HG03342 (cell line): ENCODE data around the gene ZNF224.
A peak's percentile ranks its signal among the peaks of the same experiment; 100 is the strongest.
"Not testable (repeated sequence)": the region's sequence is repeated elsewhere in the genome, so short reads cannot be mapped to it uniquely, and the experiment has no call there.

Source experiments
- ATAC-seq: cut with Tn5 transposase; IDR thresholded peaks from one replicate; pipeline ENCODE4 v1.9.1; 2021; ENCODE audit warnings: mild to moderate bottlenecking, moderate library complexity; ENCODE audit not compliant: unreplicated experiment

ZNF224 gene

DNA sequence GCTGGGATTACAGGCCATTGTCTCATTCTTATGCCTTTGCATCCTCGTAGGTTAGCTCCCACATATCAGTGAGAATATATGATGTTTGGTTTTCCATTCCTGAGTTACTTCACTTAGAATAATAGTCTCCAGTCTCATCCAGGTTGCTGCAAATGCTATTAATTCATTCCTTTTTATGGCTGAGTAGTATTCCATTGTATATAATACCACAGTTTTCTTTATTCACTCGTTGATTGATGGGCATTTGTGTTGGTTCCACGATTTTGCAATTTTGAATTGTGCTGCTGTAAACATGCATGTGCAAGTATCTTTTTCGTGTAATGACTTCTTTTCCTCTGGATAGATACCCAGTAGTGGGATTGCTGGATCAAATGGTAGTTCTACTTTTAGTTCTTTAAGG lies 27.0 kb downstream of the ZNF224 start:
- not testable (repeated sequence) for ATAC-seq

GRCh38 chr19:44131955-44132354 lies 37.8 kb downstream of the ZNF224 start:
- ATAC-seq: no peak

DNA sequence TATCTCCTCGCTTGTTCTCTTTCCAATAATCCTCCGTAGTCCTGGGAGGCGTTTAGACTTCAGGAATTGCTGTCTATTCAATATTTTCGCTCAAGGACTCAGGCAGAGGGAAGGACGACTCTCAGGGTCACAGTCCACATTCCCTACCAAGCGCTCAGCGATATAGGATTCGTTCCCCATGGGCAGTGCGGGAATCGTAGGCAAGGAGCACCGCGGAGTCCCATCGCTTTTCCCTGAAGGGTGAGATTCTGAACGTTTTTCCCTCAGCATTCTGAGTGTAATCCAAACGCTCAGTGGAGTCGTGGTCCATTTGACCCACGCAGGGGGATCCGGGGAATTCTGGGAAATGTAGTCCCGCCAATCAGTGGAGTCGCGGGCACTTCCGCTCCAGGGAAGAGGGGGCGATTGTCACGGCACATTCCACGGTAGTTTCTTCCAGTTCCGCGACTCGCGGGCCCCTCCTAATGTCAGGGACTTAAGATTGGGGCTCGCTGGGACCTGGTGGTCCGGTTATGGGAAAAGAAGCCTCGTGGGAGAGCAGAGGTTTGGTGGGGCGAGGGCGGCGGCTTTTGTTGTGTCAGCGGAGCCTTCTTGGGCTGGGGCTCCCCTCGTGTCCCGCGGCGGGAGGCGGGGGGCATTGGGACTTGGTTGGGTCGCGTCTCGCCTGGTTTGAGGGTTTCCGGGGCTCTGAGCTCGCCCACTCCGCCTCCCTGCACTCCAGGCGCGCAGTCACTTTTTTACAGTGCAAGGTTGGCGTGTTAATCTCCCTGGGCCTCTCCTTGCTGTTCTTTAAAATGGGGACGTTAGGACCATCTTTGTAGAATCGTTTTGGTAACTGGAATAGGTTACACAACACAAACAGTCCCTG lies 47.3 kb downstream of the ZNF224 start, which contains the start of gene ZNF234:
ZNF234 (plus strand) TSS at position 364 of the 868 bp plus-strand sequence. CDS start 3,079 bp downstream, outside the sequence.
- ATAC-seq: peak; percentile 74

DNA sequence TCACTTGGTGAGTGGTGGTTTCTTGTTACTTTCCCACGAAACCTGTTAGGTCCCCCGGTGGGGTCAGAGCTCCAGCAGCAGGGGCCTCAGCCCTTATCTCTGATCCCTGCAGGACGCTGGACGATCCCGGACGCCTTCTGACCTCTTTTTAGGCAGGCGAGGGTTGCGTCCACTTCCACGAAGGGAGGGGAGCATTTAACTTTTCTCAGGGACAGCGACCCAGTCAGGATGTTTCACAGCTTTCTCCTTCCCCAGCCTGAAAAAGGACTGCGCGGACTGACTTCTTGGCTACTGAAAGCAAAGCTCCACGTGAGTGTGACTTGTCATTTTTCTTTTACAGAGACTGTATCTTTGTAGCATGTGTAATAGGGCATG lies 47.9 kb downstream of the ZNF224 start:
- ATAC-seq: no peak

- no peak for ATAC-seq
Measured at GRCh38 chr19:44149776-44150175, 55.6 kb downstream of the ZNF224 start.

DNA sequence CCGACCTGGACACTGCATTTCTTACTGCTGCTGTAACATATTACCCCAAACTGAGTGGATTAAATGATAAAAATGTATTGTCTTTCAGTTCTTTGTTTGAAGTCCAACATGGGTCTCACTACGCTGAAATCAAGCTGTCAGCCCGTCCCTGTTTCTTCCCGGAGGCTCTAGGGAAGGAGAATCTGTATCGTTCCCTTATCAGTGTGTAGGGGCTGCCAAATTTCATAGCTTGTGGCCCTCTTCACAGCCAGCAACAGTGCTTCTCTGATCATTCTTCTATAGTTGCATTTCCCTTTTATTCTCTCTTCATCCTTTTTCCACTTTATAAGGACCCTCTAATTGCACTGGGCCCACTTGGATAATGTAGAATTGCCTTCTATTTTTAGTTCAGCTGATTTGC lies 57.3 kb downstream of the ZNF224 start:
- no peak for ATAC-seq

DNA sequence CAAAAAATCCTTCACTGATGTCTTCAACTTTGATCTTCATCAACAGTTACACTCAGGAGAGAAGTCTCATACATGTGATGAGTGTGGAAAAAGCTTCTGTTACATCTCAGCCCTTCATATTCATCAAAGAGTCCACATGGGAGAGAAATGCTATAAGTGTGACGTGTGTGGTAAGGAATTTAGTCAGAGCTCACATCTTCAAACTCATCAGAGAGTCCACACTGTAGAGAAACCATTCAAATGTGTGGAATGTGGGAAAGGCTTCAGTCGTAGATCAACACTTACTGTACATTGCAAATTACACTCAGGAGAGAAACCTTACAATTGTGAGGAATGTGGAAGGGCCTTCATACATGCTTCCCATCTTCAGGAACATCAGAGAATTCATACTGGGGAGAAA lies 62.3 kb downstream of the ZNF224 start:
- ATAC-seq: no peak
